Measurements from ENCODE around the gene CDH4. TPM values are rescaled to one million over a fixed set of nuclear protein-coding genes. Genes with fewer than 3 reads are reported as not detected.

Gene CDH4
- polyA plus RNA-seq, 1 donor (not counting 4 experiments of a cell fraction or from before 2014, with no cell fraction given), result 2.2 TPM

GRCh38 chr20:61611401-61612180 lies 359.5 kb downstream of the CDH4 start:
- dilution Hi-C loops (cut with MboI; ENCODE audit: extremely low pct_ligation_motif_present, low sequenced_read_pairs), result no loop called here
- no peak overlapping the region for H3K27ac ChIP-seq (ENCODE audit: control insufficient read depth, insufficient read depth, low read length)

GRCh38 chr20:61613917-61614705 lies 362.1 kb downstream of the CDH4 start:
- H3K27ac ChIP-seq (ENCODE audit: control insufficient read depth, insufficient read depth, low read length), result no peak overlapping the region
- H3K27me3 ChIP-seq (ENCODE audit: control insufficient read depth, extremely low read depth, insufficient read depth, low read length), result no peaks in the 10 kb centered on the region
- no peak for FAIRE-seq
- no peak for DNase-seq (ENCODE audit: low read depth, low spot score)
- H3K4me2 ChIP-seq (ENCODE audit: control insufficient read depth, extremely low read depth, insufficient read depth, low read depth, low read length), result no peak overlapping the region
- dilution Hi-C loops (cut with MboI; ENCODE audit: extremely low pct_ligation_motif_present, low sequenced_read_pairs), result no loop called here
- H4K20me1 ChIP-seq (ENCODE audit: control insufficient read depth, extremely low read depth, insufficient read depth, low read length), result peaks cover 4% of the 10 kb centered on the region
- H3K36me3 ChIP-seq (ENCODE audit: control insufficient read depth in 2 of 2, extremely low read depth in 1 of 2, insufficient read depth in 2 of 2, low read length in 2 of 2), result no peaks in the 10 kb centered on the region
- H3K9ac ChIP-seq (ENCODE audit: control insufficient read depth, extremely low read depth, insufficient read depth, low read length), result no peak overlapping the region
- no peak overlapping the region for H2AFZ ChIP-seq (ENCODE audit: control insufficient read depth, low read length)
- H3K9me3 ChIP-seq (ENCODE audit: control insufficient read depth, low read depth, low read length), result no peaks in the 10 kb centered on the region
- H3K4me1 ChIP-seq (ENCODE audit: control insufficient read depth, extremely low read depth, insufficient read depth, low read length), result no peaks in the 10 kb centered on the region
- H3K4me3 ChIP-seq (ENCODE audit: control insufficient read depth in 2 of 3, extremely low read depth in 1 of 3, insufficient read depth in 2 of 3, low read depth in 1 of 3, low read length in 3 of 3), result no peak overlapping the region
- H3K9me1 ChIP-seq (ENCODE audit: control insufficient read depth, extremely low read depth, insufficient read depth, low read length), result no peaks in the 10 kb centered on the region
- no peaks in the 10 kb centered on the region for H3K79me2 ChIP-seq (ENCODE audit: control insufficient read depth, insufficient read depth, low read length)
- TF ChIP-seq CTCF (optimal IDR thresholded peaks at IDR 0.05 in 1 of 3, IDR thresholded peaks at IDR 0.05 in 1 of 3, conservative IDR thresholded peaks at IDR 0.05 in 1 of 3; ENCODE audit: extremely low read depth in 1 of 3, insufficient read depth in 2 of 3, low read length in 3 of 3) (no peak), EZH2 (IDR thresholded peaks at IDR 0.05; ENCODE audit: low read length) (no peak)

More at GRCh38 chr20:61611401-61612180, 359.5 kb downstream of the CDH4 start:
- H3K36me3 ChIP-seq (ENCODE audit: control insufficient read depth in 2 of 2, extremely low read depth in 1 of 2, insufficient read depth in 2 of 2, low read length in 2 of 2), result no peaks in the 10 kb centered on the region
- no peaks in the 10 kb centered on the region for H3K9me1 ChIP-seq (ENCODE audit: control insufficient read depth, extremely low read depth, insufficient read depth, low read length)
- H2AFZ ChIP-seq (ENCODE audit: control insufficient read depth, low read length), result no peak overlapping the region
- no peaks in the 10 kb centered on the region for H3K4me1 ChIP-seq (ENCODE audit: control insufficient read depth, extremely low read depth, insufficient read depth, low read length)
- no peak overlapping the region for H3K9ac ChIP-seq (ENCODE audit: control insufficient read depth, extremely low read depth, insufficient read depth, low read length)
- DNase-seq (ENCODE audit: low read depth, low spot score) (no peak), FAIRE-seq (no peak)
- H3K4me3 ChIP-seq (ENCODE audit: control insufficient read depth in 2 of 3, extremely low read depth in 1 of 3, insufficient read depth in 2 of 3, low read depth in 1 of 3, low read length in 3 of 3), result no peak overlapping the region
- H3K79me2 ChIP-seq (ENCODE audit: control insufficient read depth, insufficient read depth, low read length), result no peaks in the 10 kb centered on the region
- peaks cover 2% of the 10 kb centered on the region for H3K27me3 ChIP-seq (ENCODE audit: control insufficient read depth, extremely low read depth, insufficient read depth, low read length)
- TF ChIP-seq CTCF (optimal IDR thresholded peaks at IDR 0.05 in 1 of 3, IDR thresholded peaks at IDR 0.05 in 1 of 3, conservative IDR thresholded peaks at IDR 0.05 in 1 of 3; ENCODE audit: extremely low read depth in 1 of 3, insufficient read depth in 2 of 3, low read length in 3 of 3), result no peak
- no peak for TF ChIP-seq EZH2 (IDR thresholded peaks at IDR 0.05; ENCODE audit: low read length)
- H3K4me2 ChIP-seq (ENCODE audit: control insufficient read depth, extremely low read depth, insufficient read depth, low read depth, low read length), result no peak overlapping the region
- H4K20me1 ChIP-seq (ENCODE audit: control insufficient read depth, extremely low read depth, insufficient read depth, low read length), result peaks cover 17% of the 10 kb centered on the region
- H3K9me3 ChIP-seq (ENCODE audit: control insufficient read depth, low read depth, low read length), result no peaks in the 10 kb centered on the region

Data from keratinocyte (primary cell).